Left ventricle myocardium inferior (tissue), 1 donor: ENCODE measurements around the gene BCAS1. TPM values are rescaled to one million over a fixed set of nuclear protein-coding genes. Genes with fewer than 3 reads are reported as not detected.

ENCODE experiments used
- DNase-seq: peaks from one replicate; pipeline ENCODE4 v3.0.0-alpha.2; 2020
- H3K27ac ChIP-seq: fragments of 200-600 bp; replicated peaks from 2 replicates; pipeline ENCODE4 v1.8.0; 2021
- H3K27me3 ChIP-seq: fragments of 200-600 bp; 2 replicates; pipeline ENCODE4 v1.8.0; 2021; ENCODE audit warnings: low read depth
- H3K36me3 ChIP-seq: fragments of 200-600 bp; 2 replicates; pipeline ENCODE4 v1.8.0; 2021
- H3K4me1 ChIP-seq: fragments of 200-600 bp; 2 replicates; pipeline ENCODE4 v1.8.0; 2021
- H3K4me3 ChIP-seq: fragments of 200-600 bp; 2 replicates; pipeline ENCODE4 v1.8.0; 2021; ENCODE audit warnings: mild to moderate bottlenecking, moderate library complexity
- H3K9me3 ChIP-seq: fragments of 200-600 bp; replicated peaks from 2 replicates; pipeline ENCODE4 v1.8.0; 2021
- CTCF ChIP-seq: fragments of 200-600 bp; IDR thresholded peaks from 2 replicates; pipeline ENCODE4 v1.8.0; 2021; ENCODE audit warnings: antibody characterized with exemption, mild to moderate bottlenecking, borderline replicate concordance
- intact Hi-C: fragments of 100-400 bp; cut with micrococcal nuclease; formaldehyde crosslinking; loops from one replicate; pipeline ENCODE4 v1.11.0; 2022
- total RNA-seq: library from RNA; stranded (reverse); fragmentation: NEBNext Ultra II Directional; extraction: Animal tissue kit (Norgen Biotek cat#: 25700); gene quantifications from one replicate; pipeline ENCODE4 v1.2.1, GENCODE V29; 2021
- donor health status: DM: no; HTN: yes; CAD: no; lungs with severe emphysema.

The BCAS1 gene
- total RNA-seq, 1 donor from 2014 or later = not detected

GRCh38 chr20:53972179-53972578 is 98.2 kb downstream of the BCAS1 start:
- TF ChIP-seq CTCF = no peak
- no peak for DNase-seq

GRCh38 chr20:53971096-53971683 is 99.2 kb downstream of the BCAS1 start:
- intact Hi-C loops = no loop called here
- peaks cover 8% of the 10 kb centered on the region for H3K9me3 ChIP-seq
- no peak for TF ChIP-seq CTCF

More at GRCh38 chr20:53972179-53972578, 98.2 kb downstream of the BCAS1 start:
- Histone ChIP-seq H3K9me3 (peaks cover 14% of the 10 kb centered on the region), H3K36me3 (no peaks in the 10 kb centered on the region), H3K4me3 (no peak overlapping the region), H3K27ac (no peak overlapping the region), H3K4me1 (no peaks in the 10 kb centered on the region), H3K27me3 (no peaks in the 10 kb centered on the region)
- intact Hi-C loops = no loop called here

GRCh38 chr20:53970232-53970631 is 100.2 kb downstream of the BCAS1 start:
- TF ChIP-seq CTCF = no peak
- Histone ChIP-seq H3K27me3 (no peaks in the 10 kb centered on the region), H3K27ac (no peak overlapping the region), H3K4me1 (no peaks in the 10 kb centered on the region), H3K9me3 (peaks cover 8% of the 10 kb centered on the region), H3K36me3 (no peaks in the 10 kb centered on the region), H3K4me3 (no peak overlapping the region)
- intact Hi-C loops = no loop called here
- no peak for DNase-seq

More at GRCh38 chr20:53971096-53971683, 99.2 kb downstream of the BCAS1 start:
- Histone ChIP-seq H3K4me3 (no peak overlapping the region), H3K27ac (no peak overlapping the region), H3K27me3 (no peaks in the 10 kb centered on the region), H3K36me3 (no peaks in the 10 kb centered on the region), H3K4me1 (no peaks in the 10 kb centered on the region)
- no peak for DNase-seq

- no peaks in the 10 kb centered on the region for H3K9me3 ChIP-seq
- DNase-seq = no peak
Observed at GRCh38 chr20:53967527-53967926, 102.9 kb downstream of the BCAS1 start.

GRCh38 chr20:53966774-53967398 is 103.5 kb downstream of the BCAS1 start:
- Histone ChIP-seq H3K4me1 (no peaks in the 10 kb centered on the region), H3K4me3 (no peak overlapping the region), H3K27me3 (no peaks in the 10 kb centered on the region), H3K9me3 (no peaks in the 10 kb centered on the region), H3K36me3 (no peaks in the 10 kb centered on the region), H3K27ac (no peak overlapping the region)
- intact Hi-C loops = no loop called here
- no peak for DNase-seq
- no peak for TF ChIP-seq CTCF

More at GRCh38 chr20:53967527-53967926, 102.9 kb downstream of the BCAS1 start:
- no peaks in the 10 kb centered on the region for H3K36me3 ChIP-seq
- H3K4me1 ChIP-seq = no peaks in the 10 kb centered on the region
- intact Hi-C loops = no loop called here
- no peak overlapping the region for H3K27ac ChIP-seq
- TF ChIP-seq CTCF = no peak
- no peak overlapping the region for H3K4me3 ChIP-seq
- H3K27me3 ChIP-seq = no peaks in the 10 kb centered on the region
